HUES6 (cell line): ENCODE results near the gene PATJ.
"Not testable (repeated sequence)": the region's sequence is repeated elsewhere in the genome, so short reads cannot be mapped to it uniquely, and the experiment has no call there.

Source experiments
- H3K27ac ChIP-seq: 2 replicates; pipeline ENCODE4 v1.7.0; 2013; ENCODE audit warnings: low read depth, mild to moderate bottlenecking, low read length, inconsistent platforms
- H3K27me3 ChIP-seq: 2 replicates; pipeline ENCODE4 v1.6.1; 2013; ENCODE audit warnings: low read length; ENCODE audit not compliant: control insufficient read depth, insufficient read depth
- H3K36me3 ChIP-seq: 2 replicates; pipeline ENCODE4 v1.6.1; 2013; ENCODE audit warnings: low read length; ENCODE audit not compliant: control insufficient read depth, insufficient read depth
- H3K4me1 ChIP-seq: 2 replicates; pipeline ENCODE4 v1.6.1; 2013; ENCODE audit warnings: low read length; ENCODE audit not compliant: control insufficient read depth, insufficient read depth
- H3K4me3 ChIP-seq: 2 replicates; pipeline ENCODE4 v1.5.1; 2013; ENCODE audit warnings: low read depth, low read length
- H3K9ac ChIP-seq: one replicate; pipeline ENCODE4 v1.6.1; 2013; ENCODE audit warnings: mild to moderate bottlenecking, low read length
- H3K9me3 ChIP-seq: 2 replicates; pipeline ENCODE4 v1.6.1; 2013; ENCODE audit warnings: low read depth, low read length; ENCODE audit not compliant: control insufficient read depth, insufficient read depth

Gene PATJ

GRCh38 chr1:61966450-61967225, 224.4 kb downstream of the PATJ start:
- not testable (repeated sequence) for H3K27me3 ChIP-seq, H3K4me1 ChIP-seq, H3K9ac ChIP-seq, H3K36me3 ChIP-seq, H3K4me3 ChIP-seq, H3K9me3 ChIP-seq
- peak overlapping the region; percentile 64 for H3K27ac ChIP-seq

- Histone ChIP-seq H3K36me3 (no peaks in the 10 kb centered on the region), H3K9me3 (no peaks in the 10 kb centered on the region), H3K4me3 (no peak overlapping the region), H3K27me3 (no peaks in the 10 kb centered on the region), H3K4me1 (peaks cover 9% of the 10 kb centered on the region; the same call in 1 of the 2 replicates), H3K27ac (0 out of 2 replicates have a peak overlapping the region, but pooled peaks have one; percentile 64), H3K9ac (no peak overlapping the region)
These were observed 225.5 kb downstream of the PATJ start for GRCh38 chr1:61967750-61968149.

- Histone ChIP-seq H3K9ac (no peak overlapping the region), H3K27me3 (no peaks in the 10 kb centered on the region), H3K36me3 (no peaks in the 10 kb centered on the region), H3K4me3 (no peak overlapping the region), H3K27ac (no peak overlapping the region), H3K4me1 (peaks cover 9% of the 10 kb centered on the region; the same call in 1 of the 2 replicates), H3K9me3 (no peaks in the 10 kb centered on the region)
These were observed 226.6 kb downstream of the PATJ start for GRCh38 chr1:61968869-61969268.

GRCh38 chr1:61973100-61973837, 231.0 kb downstream of the PATJ start:
- Histone ChIP-seq H3K36me3 (no peaks in the 10 kb centered on the region), H3K27ac (no peak overlapping the region), H3K9ac (no peak overlapping the region), H3K9me3 (no peaks in the 10 kb centered on the region), H3K4me1 (no peaks in the 10 kb centered on the region; the same call in 1 of the 2 replicates), H3K4me3 (no peak overlapping the region), H3K27me3 (no peaks in the 10 kb centered on the region)

GRCh38 chr1:61975638-61976037, 233.4 kb downstream of the PATJ start:
- no peaks in the 10 kb centered on the region for H3K36me3 ChIP-seq
- no peak overlapping the region for H3K4me3 ChIP-seq
- no peaks in the 10 kb centered on the region for H3K27me3 ChIP-seq
- no peak overlapping the region for H3K9ac ChIP-seq
- no peaks in the 10 kb centered on the region for H3K9me3 ChIP-seq
- H3K27ac ChIP-seq: no peak overlapping the region
- H3K4me1 ChIP-seq: peaks cover 8% of the 10 kb centered on the region

GRCh38 chr1:61976566-61976965, 234.3 kb downstream of the PATJ start:
- no peak overlapping the region for H3K27ac ChIP-seq
- H3K27me3 ChIP-seq: no peaks in the 10 kb centered on the region
- H3K9me3 ChIP-seq: no peaks in the 10 kb centered on the region
- no peak overlapping the region for H3K9ac ChIP-seq
- H3K4me1 ChIP-seq: peaks cover 8% of the 10 kb centered on the region
- H3K4me3 ChIP-seq: no peak overlapping the region
- no peaks in the 10 kb centered on the region for H3K36me3 ChIP-seq

- Histone ChIP-seq H3K9me3 (no peaks in the 10 kb centered on the region), H3K9ac (no peak overlapping the region), H3K4me1 (peaks cover 10% of the 10 kb centered on the region), H3K27me3 (no peaks in the 10 kb centered on the region), H3K4me3 (no peak overlapping the region), H3K36me3 (no peaks in the 10 kb centered on the region), H3K27ac (no peak overlapping the region)
These were observed 236.5 kb downstream of the PATJ start for GRCh38 chr1:61978796-61979195.

GRCh38 chr1:61979729-61980128, 237.4 kb downstream of the PATJ start:
- no peaks in the 10 kb centered on the region for H3K36me3 ChIP-seq
- no peaks in the 10 kb centered on the region for H3K27me3 ChIP-seq
- H3K4me1 ChIP-seq: peaks cover 10% of the 10 kb centered on the region
- H3K9ac ChIP-seq: no peak overlapping the region
- H3K9me3 ChIP-seq: no peaks in the 10 kb centered on the region
- H3K4me3 ChIP-seq: no peak overlapping the region
- H3K27ac ChIP-seq: no peak overlapping the region

- Histone ChIP-seq H3K9me3 (no peaks in the 10 kb centered on the region), H3K4me1 (peaks cover 10% of the 10 kb centered on the region), H3K9ac (no peak overlapping the region), H3K4me3 (no peak overlapping the region), H3K36me3 (no peaks in the 10 kb centered on the region), H3K27me3 (no peaks in the 10 kb centered on the region), H3K27ac (0 out of 2 replicates have a peak overlapping the region, but pooled peaks have one; percentile 26)
These were observed 238.3 kb downstream of the PATJ start for GRCh38 chr1:61980561-61980960.

GRCh38 chr1:61981870-61982660, 239.8 kb downstream of the PATJ start:
- no peaks in the 10 kb centered on the region for H3K9me3 ChIP-seq
- no peak overlapping the region for H3K9ac ChIP-seq
- H3K27ac ChIP-seq: no peak overlapping the region
- H3K27me3 ChIP-seq: no peaks in the 10 kb centered on the region
- peaks cover 10% of the 10 kb centered on the region for H3K4me1 ChIP-seq
- no peak overlapping the region for H3K4me3 ChIP-seq
- H3K36me3 ChIP-seq: no peaks in the 10 kb centered on the region
